Brain microvascular endothelial cell (primary cell): ENCODE measurements around the gene EPHA6.

ENCODE experiments used
- DNase-seq: peaks from one replicate; pipeline ENCODE4 v3.0.0-alpha.2; 2020
- H3K27ac ChIP-seq: fragments of 250-450 bp; sonication (Bioruptor Pico); 2 replicates; pipeline ENCODE4 v1.5.1; 2020; ENCODE audit warnings: mild to moderate bottlenecking, moderate library complexity
- H3K27me3 ChIP-seq: fragments of 250-450 bp; sonication (Bioruptor Pico); replicated peaks from 2 replicates; pipeline ENCODE4 v1.5.1; 2020; ENCODE audit warnings: mild to moderate bottlenecking
- H3K36me3 ChIP-seq: fragments of 250-450 bp; sonication (Bioruptor Pico); replicated peaks from 2 replicates; pipeline ENCODE4 v1.5.1; 2020; ENCODE audit warnings: mild to moderate bottlenecking
- H3K4me3 ChIP-seq: 2 replicates; pipeline ENCODE4 v1.5.1; 2011; ENCODE audit warnings: low read depth, mild to moderate bottlenecking, control low read depth, low read length, moderate library complexity
- CTCF ChIP-seq: IDR thresholded peaks from 2 replicates; pipeline ENCODE4 v1.5.1; 2011; ENCODE audit warnings: low read depth, mild to moderate bottlenecking, moderate library complexity, low read length, control low read depth, inconsistent platforms; ENCODE audit errors: missing control alignments
- in situ Hi-C: cut with HindIII; loops from 2 replicates; pipeline ENCODE4 v1.10.0; 2017; ENCODE audit warnings: low sequenced_read_pairs, low pct_ligation_motif_present

Gene EPHA6

GRCh38 chr3:96865605-96866004 lies 51.2 kb downstream of the EPHA6 start:
- DNase-seq: no peak
- TF ChIP-seq CTCF: no peak
- Histone ChIP-seq H3K36me3 (no peaks in the 10 kb centered on the region), H3K27ac (no peak overlapping the region), H3K27me3 (no peaks in the 10 kb centered on the region), H3K4me3 (no peak overlapping the region)
- in situ Hi-C loops: loop anchor here (25.0 kb wide), 1 partner anchor 797 kb away; no protein-coding TSS in a partner anchor

- Histone ChIP-seq H3K27me3 (no peaks in the 10 kb centered on the region), H3K27ac (no peak overlapping the region), H3K36me3 (no peaks in the 10 kb centered on the region), H3K4me3 (no peak overlapping the region)
- no peak for TF ChIP-seq CTCF
- DNase-seq: no peak
- in situ Hi-C loops: loop anchor here (25.0 kb wide), 1 partner anchor 793 kb away; no protein-coding TSS in a partner anchor
Measured at GRCh38 chr3:96869316-96869715, 54.9 kb downstream of the EPHA6 start.

- in situ Hi-C loops: no loop called here
- Histone ChIP-seq H3K4me3 (no peak overlapping the region), H3K36me3 (no peaks in the 10 kb centered on the region), H3K27me3 (no peaks in the 10 kb centered on the region), H3K27ac (no peak overlapping the region)
- no peak for DNase-seq
- TF ChIP-seq CTCF: no peak
Measured at GRCh38 chr3:96877510-96877909, 63.1 kb downstream of the EPHA6 start.

GRCh38 chr3:96900031-96900430 lies 85.6 kb downstream of the EPHA6 start:
- H3K27me3 ChIP-seq: no peaks in the 10 kb centered on the region
- DNase-seq: no peak
- no peaks in the 10 kb centered on the region for H3K36me3 ChIP-seq
- in situ Hi-C loops: no loop called here
- no peak overlapping the region for H3K27ac ChIP-seq
- no peak for TF ChIP-seq CTCF
- H3K4me3 ChIP-seq: no peak overlapping the region

- H3K27me3 ChIP-seq: no peaks in the 10 kb centered on the region
- no peak overlapping the region for H3K4me3 ChIP-seq
- no peak for DNase-seq
- no peaks in the 10 kb centered on the region for H3K36me3 ChIP-seq
- TF ChIP-seq CTCF: no peak
- H3K27ac ChIP-seq: no peak overlapping the region
- in situ Hi-C loops: no loop called here
Measured at GRCh38 chr3:96900566-96900965, 86.2 kb downstream of the EPHA6 start.

- Histone ChIP-seq H3K27me3 (no peaks in the 10 kb centered on the region), H3K36me3 (no peaks in the 10 kb centered on the region), H3K4me3 (no peak overlapping the region), H3K27ac (no peak overlapping the region)
- in situ Hi-C loops: no loop called here
- DNase-seq: no peak
- no peak for TF ChIP-seq CTCF
Measured at GRCh38 chr3:96915445-96915844, 101.1 kb downstream of the EPHA6 start.
